GM19467 (cell line): ENCODE data around the gene HMCN2.

Experiments used
- ATAC-seq: cut with Tn5 transposase; IDR thresholded peaks from one replicate; pipeline ENCODE4 v1.9.1; 2021; ENCODE audit warnings: mild to moderate bottlenecking, moderate library complexity; ENCODE audit not compliant: unreplicated experiment

The HMCN2 gene

DNA sequence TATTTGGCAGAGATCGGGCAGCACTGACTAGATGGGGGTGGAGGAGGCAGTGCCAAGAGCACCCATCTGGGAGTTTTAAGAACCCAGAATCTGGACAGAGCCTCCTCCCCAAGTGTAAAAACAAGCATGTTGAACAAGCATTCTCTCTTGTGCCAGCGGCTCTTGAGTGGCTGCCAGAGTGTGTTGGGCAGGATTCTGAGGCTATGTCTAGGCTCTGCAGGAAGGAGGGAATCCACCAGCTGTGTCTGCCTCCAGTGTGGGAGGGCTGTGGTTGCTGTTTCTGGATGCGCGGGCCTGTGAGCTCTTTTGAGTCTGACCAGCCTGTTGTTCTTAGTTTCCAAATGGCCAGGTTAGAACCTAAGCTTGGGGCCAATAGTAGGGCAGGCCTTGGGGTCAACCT lies 39.8 kb downstream of the HMCN2 start:
- no peak for ATAC-seq

DNA sequence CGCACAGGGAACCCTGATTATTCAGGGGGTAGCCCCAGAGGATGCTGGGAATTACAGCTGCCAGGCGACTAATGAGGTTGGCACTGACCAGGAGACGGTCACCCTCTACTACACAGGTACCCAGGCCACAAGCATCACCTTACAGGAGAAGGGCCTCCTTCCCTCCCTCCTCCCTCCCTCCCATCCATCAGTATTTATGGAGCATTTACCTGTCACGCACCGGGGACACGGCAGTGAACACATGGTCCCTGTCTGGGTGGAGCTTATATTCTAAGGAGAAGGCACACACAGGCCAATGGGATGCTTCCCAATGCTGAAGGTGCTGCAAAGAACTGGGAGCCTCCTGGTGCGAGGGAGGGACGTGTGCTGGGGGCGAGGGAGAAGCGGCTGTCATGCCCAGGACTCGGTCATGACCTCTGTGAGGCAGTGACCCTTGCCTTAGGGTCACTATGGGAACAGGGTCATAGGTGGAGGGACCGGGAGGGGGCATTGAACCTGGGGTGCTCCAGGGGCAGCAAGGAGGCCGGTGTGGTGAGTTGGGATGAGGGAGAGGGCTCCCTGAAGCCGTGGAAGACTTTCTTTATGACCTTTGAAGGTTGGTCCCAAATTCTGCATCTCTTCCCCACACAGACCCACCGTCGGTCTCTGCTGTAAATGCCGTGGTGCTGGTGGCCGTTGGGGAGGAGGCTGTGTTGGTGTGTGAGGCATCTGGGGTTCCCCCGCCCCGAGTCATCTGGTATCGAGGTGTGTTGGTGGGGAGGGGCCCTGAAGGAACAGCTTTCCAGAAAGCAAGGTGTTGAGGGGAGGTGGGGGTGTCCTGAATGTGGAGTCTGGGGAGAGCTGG lies 41.5 kb downstream of the HMCN2 start:
- ATAC-seq = no peak

DNA sequence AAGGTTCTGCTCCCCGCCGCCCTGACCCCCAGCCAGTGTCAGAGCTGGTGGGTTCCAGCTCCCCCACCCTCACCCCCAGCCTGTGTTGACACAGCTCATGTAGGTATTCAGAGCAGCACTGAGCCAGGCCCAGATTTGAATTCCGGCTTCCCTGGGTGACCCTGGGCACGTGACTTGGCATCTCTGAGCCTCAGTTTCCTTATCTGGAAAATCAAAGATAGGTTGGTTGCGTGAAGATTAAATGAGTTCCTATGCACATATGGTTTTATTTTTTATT lies 42.0 kb downstream of the HMCN2 start:
- no peak for ATAC-seq

DNA sequence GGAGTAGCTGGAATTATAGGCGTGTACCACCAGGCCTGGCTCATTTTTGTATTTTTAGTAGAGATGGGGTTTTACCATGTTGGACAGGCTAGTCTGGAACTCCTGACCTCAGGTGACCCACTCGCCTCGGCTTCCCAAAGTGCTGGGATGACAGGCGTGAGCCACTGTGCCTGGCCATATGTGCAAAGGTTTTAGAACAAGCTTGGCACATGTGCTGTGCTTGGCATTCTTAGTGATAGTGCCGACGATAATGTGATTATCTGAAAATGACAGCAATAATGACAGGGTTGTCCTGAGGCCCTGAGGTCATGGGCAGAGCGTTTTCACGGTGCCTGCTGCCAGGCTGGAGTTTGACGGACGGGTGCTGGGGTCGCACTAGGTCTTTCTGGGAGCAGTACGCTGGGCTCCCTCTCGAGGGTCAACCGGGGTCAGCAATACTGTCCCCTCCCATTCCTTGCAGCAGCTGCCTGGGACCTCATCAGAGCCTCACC lies 42.6 kb downstream of the HMCN2 start:
- no peak for ATAC-seq

DNA sequence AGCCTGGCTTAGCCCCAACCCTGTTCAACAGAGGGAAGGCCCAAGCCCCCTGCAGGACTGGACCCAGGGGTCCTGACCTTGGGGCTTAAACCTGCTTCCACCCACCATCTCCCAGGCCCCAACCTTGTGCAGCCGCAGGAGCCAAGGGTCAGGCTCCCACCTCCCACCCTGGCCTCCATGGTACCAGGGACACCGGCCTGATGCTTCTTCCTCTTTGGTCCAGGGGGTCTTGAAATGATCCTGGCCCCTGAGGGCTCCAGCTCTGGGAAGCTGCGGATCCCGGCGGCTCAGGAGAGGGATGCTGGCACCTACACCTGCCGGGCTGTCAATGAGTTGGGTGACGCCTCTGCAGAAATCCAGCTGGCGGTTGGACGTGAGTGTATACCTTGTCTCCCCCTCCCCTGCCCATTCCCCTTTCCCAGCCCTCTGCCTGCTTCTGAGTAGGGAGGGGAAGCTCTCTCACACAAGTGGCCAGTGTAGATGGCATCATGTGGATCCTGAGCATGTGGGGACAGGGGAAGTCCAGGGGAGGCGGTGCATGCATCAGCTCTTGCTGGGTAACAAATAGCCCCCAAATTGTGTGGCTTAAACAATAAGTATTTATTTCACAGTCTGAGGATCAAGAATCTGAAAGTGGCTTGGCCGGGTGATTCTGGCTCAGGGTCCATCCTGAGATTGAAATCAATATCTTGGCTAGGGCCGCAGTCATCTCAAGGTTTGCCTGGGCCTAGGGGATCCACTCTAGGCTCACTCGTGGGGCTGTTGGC lies 44.3 kb downstream of the HMCN2 start:
- no peak for ATAC-seq

DNA sequence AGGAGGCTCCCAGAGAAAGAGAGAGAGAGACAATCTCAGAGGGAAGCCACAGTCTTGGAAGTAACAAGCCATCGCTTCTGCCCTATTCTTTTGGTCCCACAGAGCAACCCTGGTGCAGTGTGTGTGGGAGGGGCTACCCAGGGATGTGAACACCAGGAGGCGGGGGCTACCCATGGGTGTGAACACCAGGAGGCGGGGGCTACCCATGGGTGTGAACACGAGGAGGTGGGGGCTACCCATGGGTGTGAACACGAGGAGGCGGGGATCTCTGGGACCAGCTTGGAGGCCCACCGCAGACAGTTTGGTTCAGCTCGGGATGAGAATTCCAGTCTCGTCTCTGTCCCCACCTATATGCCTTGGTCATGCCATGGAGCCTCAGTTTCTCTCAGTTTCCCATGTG lies 44.9 kb downstream of the HMCN2 start:
- ATAC-seq = no peak

DNA sequence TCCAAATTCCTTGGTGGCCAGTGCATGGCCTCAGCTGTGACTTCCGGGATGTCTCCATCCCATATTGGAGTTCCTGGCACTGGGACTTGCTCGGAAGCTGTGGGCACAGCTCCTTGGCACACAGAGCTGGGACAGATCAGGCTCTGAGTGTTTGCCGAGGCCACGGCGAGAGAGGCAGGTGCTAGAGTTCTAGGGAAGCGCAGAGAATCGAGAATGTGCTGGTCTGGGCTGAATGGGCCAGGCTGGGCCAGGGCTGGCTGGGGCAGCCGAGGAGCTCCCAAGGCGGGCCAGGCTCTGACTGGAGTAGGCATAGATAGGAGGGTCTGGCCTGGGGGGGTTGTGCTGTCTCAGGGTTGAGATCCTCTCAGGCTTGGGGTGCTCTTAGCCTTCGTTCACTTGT lies 45.4 kb downstream of the HMCN2 start:
- no peak for ATAC-seq

DNA sequence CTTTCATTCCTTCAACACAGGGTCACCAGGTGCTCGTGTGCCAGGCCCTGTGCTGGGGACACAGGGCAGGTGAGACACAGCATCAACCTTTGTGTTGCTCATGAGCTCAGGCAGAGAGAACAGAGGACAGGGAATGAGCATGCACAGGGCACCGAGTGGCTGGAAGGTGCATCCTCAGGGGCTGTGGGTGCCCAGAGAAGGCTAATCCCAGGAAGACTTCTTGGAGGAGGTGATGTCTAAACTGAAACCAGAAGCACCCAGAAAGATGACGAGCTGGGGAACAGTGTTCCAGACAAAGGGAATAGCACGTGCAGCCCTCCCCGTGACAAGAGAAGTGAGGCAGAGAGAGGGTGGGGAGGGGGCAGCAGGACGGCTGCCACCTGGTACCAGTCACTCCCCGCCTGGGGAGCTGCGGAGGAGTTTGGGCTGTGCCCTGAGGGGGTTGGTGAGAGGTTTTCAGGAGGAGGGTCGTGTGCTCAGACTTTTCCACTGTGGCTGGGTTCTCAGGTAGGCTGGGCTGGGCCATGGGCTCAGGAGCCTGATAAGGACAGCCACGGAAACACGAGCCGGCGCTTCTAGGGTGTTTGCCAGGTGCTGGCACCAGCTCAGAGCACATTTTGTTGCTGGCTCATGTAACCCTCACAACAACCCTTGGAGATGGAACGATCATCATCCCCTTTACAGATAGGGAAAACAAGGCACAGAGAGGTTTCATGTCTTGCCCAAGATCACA lies 46.0 kb downstream of the HMCN2 start:
- ATAC-seq = no peak

DNA sequence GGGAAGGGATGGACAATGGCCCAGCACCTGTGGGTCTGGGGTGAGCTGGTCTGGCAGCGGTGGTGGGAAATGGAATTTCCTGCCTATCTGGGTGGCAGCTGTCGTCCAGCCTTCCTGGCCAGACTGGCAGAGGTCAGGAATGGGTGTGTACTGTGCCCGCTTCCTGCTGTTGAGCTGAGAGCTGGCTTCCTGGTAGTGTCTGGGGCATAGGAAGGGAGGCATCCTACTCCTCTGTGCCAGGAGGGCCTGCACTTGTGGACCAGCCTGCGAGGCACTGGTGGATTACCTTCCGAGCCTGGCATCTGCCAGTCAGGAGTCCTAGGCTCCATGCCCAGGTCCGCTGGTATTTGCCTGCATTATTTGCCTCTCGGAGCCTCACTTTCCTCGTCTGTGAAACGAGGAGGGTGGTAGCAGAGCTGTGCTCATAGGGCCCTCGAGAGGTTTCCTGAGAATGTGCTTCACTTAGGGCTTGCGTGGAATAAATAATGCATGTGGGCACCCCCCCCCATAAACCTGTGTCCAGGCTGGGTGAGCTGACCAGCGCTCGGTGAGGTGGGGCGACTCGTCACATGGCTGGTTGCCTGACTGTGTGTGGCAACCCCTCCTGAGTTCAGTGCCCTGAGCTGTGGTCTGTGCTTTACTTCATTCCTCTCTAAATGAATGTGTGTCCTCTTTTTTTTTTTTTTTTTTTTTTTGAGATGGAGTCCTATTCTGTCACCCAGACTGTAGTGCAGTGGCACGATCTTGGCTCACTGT lies 47.7 kb downstream of the HMCN2 start:
- ATAC-seq = no peak

DNA sequence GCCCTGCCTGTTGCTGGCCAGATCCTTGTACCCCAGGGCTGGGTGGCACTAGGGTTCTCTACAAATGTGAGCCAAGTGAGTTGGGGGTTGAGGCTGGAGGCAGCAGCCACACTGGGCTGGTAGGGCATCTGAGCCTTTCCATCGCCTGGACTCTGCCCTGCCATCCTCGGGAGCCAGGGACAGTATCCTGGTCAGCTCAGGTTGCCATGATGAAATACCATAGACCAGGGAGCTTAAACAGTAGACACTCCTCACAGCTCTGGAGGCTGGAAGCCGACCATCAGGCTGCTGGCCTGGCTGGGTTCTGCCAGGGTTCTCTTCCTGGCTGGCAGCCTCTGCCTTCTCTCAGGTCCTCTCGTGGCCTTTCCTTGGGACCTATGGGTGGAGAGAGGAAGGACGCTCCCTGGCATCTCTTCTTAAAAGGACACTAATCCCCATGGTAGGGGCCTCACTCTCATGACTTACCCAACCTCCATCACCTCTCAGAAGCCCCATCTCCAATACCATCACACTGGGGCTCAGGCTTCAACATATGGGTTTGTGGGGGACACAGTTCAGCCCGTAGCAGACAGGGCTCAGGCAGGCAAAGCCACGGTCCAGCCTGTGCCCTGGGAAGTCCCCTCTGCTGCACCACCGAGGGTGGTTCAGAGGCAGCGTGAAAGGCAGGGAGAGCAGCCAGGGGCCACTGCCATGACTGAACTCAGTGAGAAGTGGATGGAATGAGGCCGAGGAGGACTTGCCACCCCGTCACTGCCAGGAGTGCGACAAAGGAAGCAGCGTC lies 50.1 kb downstream of the HMCN2 start:
- no peak for ATAC-seq

DNA sequence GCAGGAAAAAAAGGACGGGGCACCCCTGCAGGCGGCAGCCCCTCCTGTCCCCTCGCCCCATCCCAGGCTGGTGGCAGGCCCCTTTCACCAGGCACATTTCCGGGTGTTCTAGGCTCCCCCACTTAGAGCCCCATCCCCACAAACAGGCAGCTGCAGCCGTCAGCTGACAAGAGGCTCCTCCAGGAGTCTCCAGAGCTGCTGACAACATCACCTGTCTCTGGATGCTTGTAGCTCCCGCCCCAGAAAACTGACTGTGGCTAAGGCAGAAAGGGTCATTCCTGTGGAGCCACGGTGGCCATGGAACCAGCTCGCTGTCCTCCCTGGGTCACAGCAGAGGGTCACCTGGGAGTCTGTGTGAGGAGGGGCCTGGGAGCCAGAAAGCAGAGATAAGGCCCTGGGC lies 50.9 kb downstream of the HMCN2 start:
- ATAC-seq = no peak

DNA sequence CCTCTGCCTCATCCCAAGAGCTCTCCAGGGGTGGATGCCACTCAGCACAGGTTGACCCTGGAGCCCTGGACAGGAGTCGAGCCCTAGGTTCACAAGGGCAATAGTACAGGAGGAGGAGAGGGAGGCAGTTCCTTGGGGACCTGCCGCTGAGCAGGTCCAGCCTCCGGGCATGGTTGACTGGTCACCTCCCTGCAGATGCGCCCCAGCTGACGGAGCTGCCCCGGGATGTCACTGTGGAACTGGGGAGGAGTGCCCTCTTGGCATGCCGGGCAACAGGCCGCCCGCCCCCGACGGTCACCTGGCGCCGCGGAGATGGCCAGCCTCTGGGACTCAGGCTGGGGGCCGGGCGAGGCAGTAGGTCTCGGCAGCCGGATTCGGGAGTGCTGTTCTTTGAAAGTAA lies 53.7 kb downstream of the HMCN2 start:
- no peak for ATAC-seq

DNA sequence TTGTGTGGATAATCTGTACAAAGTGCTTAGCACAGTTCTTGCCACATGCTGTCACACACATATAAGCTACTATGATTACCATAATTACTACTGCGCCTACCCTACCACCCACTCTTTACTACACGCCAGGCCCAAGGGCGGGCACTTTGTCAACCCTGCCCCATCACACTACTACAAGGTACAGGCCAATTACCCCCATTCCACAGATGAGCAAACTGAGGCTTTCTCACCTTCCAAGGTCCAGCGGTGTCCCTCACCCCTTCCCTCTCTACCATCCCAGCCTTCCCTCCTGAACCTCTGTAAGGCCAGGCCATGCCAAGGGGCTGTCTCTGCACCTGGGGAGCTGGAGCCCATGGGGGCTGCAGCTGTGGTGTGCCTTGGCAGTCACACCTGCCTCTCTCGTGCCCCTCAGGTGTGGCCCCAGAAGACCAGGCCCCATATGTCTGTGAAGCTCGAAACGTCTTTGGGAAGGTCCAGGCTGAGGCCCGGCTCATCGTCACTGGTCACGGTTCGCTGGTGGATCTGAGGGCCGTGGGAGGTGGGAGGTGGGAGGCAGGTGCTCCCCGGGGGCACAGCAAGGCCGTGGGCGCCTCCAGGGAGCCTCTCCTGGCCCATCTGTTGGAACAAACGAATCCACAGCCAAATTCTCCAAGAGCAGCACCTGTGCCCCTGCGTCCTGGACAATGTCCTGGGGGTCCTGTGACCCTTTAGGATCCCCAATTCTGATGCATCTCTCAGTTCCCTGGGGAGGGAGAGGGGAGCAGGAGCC lies 54.6 kb downstream of the HMCN2 start:
- ATAC-seq = no peak

DNA sequence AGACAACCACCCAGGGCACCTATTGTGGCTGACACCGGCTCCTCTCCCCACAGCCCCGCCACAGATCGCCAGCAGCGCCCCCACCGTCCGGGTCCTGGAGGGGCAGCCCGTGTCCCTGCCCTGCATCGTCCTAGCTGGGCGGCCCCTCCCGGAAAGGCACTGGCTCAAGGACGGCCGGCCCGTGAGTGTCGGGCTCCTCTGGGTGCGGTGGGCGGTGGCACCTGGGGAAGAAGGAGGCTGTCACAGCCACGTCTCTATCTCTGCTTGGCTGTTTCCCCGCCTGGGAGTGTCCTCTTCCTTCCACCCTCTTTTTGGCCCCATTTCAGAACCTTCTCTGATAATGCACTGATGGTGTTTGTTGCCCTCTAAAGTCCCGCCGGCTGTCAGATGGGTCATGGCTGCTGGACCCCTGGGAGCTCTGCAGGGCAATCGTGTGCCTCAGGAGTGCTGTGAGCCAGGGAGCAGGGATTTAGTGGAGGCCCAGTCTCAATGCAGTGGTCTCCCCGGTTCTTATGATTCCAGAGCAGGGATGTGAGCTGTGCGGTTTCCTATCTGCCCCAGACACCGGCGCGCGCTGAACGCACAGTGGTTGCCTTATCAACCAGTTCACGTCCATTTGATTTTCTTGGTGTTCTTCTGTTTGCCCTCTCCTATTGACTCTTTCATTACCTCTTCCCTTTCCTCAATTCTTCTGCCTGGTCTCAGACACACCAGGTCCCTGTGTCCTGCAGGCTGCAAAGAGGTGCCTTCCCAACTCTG lies 55.3 kb downstream of the HMCN2 start:
- no peak for ATAC-seq

DNA sequence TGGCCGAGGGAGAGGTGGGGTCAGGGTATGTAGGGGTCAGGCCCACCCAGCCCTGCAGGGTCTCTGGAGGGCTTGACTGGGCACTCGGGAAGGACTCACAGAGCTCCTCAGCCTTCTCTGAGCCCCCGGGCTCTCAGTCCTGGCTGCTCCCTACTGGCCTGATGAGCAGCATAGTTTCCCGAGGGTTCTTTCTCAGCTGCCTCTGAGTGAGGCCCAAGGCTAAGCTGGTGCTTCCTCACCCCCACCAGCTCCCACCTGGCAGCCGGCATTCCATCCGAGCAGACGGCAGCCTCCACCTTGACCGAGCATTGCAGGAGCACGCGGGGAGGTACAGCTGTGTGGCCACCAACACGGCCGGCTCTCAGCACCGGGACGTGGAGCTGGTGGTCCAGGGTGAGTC lies 56.0 kb downstream of the HMCN2 start:
- no peak for ATAC-seq

DNA sequence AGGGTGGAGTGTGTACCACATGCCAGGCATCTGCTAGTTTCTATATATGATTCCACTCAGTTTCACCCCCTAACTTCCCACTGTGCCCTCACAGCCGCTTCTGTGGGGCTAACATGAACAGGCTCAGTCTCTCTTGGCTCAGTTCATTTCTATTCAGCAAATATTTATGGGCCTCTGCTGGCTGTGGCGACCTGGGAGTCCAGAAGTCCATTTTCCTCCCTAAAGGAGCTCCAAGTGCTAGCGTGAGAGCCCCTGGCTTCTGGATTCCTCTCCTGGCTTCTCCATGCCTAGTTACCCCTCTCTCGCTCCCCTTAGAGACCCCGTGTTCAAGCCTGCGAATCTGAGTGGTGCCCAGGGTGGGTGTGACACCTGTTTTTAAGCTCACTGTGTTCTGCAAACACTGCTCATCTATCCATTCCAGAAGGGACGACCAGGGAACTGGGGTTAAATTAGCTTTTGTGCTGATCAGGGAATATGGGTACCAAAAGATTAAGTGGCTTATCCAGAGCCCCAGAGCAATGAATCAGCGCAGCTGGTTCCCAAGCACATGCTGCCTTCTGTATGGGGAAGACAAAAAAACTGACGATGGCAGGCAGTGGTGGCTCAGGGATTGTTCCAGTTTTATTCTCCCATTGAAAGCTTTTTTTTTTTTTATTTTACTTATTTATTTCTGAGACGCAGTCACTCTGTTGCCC lies 57.6 kb downstream of the HMCN2 start:
- ATAC-seq = no peak

DNA sequence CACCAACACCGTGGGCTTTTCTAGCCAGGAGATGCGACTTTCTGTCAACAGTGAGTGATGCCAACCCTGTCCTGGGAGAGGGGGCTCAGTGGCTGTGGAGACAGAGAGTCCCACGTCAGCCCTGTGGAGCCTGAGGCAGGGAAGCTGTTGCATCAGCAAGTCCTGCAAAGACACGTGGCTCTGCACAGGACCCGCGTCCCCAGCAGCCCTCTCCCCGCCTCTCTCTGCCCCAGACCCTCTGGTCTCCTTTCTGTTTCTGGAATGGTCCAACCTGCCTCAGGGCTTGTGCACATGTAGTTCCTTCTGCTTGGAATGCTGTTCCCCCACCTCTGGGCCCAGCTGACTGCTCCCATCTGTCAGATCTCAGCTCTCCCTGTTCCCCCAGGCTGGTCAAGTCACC lies 60.4 kb downstream of the HMCN2 start:
- ATAC-seq = no peak

DNA sequence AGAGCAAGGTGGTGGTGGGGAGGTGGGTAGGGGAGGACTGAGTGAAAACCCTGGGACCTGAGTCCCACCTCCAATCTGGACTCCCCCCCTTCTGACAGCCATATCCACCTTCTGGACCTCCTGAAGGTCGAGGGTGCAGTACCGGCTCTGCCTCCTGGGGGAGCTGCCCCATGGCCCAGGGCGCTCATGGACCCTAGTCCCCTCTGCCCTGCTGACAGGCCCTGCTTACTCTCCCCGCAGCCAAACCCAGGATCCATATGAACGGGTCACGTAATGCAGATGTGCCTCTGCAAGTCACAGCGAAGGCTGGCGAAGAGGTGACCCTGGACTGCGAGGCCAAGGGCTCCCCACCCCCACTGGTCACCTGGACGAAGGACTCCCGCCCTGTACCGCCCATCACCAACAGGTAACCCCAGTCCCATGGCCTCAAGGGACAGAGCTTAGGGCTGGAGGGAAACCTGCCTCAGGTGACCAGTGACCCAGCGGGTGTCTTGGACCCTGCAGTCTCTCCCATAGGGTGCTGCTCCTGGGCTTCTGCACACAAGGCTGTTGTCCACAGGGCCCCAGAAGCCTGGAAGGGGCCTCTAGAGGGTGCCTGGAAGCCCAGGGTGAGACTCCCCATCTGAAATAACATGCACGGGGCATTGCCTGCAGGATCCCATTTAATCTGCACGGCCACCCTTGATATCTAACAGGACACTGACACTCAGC lies 61.7 kb downstream of the HMCN2 start:
- ATAC-seq = no peak
